ENCODE measurements around the gene AKAIN1. TPM values are rescaled to one million over a fixed set of nuclear protein-coding genes. Genes with fewer than 3 reads are reported as not detected.

The AKAIN1 gene
- total and polyA plus RNA-seq, 2 experiments from 2014 or later: not detected

DNA sequence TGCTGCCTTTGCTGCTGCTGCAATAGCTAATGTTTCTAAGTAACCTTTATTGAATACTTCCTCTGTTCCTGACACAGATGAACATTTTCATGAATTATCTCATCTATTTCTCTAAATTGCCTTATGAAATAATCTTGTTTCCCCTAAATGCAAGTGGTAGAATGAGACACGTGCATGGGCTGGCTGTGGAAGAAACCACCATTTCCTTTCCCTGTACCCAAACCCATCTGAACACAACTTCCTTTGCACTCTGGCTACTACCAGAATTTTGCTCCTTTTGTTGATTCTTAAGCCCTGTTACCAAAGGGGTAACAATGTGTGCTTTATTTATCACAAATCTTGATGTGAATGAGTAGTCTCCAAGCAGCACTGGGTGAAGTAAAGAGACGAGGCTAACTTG, 29.2 kb downstream of the AKAIN1 start:
- Histone ChIP-seq H3K4me1 (ENCODE audit: insufficient read depth) (no peaks in the 10 kb centered on the region), H3K79me2 (ENCODE audit: insufficient read depth) (no peaks in the 10 kb centered on the region), H3K9me3 (ENCODE audit: low read depth) (no peaks in the 10 kb centered on the region), H2AFZ (no peak overlapping the region), H3K4me2 (ENCODE audit: unreplicated experiment) (no peak overlapping the region), H3K9ac (no peak overlapping the region), H3F3A (ENCODE audit: insufficient read depth) (no peaks in the 10 kb centered on the region), H3K4me3 (no peak overlapping the region), H3K27me3 (replicated peaks; ENCODE audit: insufficient read depth) (no peaks in the 10 kb centered on the region), H3K36me3 (ENCODE audit: low read depth) (no peaks in the 10 kb centered on the region), H3K9me2 (ENCODE audit: insufficient read depth) (no peaks in the 10 kb centered on the region), H4K20me1 (ENCODE audit: insufficient read depth) (no peaks in the 10 kb centered on the region), H3K27ac (no peak overlapping the region)
- in situ Hi-C loops (cut with MboI): no loop called here
- 1 to 3% methylated on average over 2 of the region's 2 CpGs for WGBS, 2 experiments (ENCODE audit: low coverage in 1 of 2, low lambda C conversion rate in 2 of 2, missing lambda C conversion rate in 2 of 2)
- no peak for TF ChIP-seq EZH2phosphoT487 (IDR thresholded peaks at IDR 0.05; ENCODE audit: insufficient read depth, low read depth)
- TF ChIP-seq EZH2 (IDR thresholded peaks at IDR 0.05; ENCODE audit: insufficient read depth, poor library complexity, severe bottlenecking): no peak
- no peak for DNase-seq

DNA sequence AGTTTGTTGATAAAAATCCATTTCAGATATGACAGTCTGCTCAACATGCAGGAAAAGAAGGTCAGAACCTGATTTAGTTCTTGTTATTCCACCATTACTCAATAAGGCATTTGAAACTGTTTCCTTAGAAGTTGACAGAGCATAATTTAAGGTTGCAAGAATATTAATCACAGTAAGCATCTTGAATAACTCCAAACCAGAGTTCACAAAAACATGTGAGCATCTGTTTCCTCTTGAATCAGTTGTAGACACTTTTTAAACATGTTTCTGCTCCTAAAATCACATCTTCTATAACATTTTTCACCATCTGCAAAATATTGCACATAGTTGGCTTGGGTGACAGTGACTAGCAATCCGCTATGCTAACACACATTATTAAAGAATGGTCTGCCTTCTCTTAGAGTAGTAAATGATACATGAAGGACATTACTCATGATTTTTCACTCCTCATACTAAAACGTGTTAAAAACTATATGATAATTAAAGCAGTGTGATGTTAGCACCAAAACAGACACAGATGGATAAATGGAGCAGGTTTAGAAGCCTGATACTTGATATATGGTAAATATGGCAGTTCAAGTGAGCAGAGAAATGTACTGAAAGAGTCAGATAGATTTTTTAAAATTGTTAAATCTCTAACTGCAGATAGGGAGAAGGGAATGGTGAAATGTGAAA, 30.3 kb downstream of the AKAIN1 start:
- no peaks in the 10 kb centered on the region for H4K20me1 ChIP-seq (ENCODE audit: insufficient read depth)
- no peaks in the 10 kb centered on the region for H3K4me1 ChIP-seq (ENCODE audit: insufficient read depth)
- no peaks in the 10 kb centered on the region for H3F3A ChIP-seq (ENCODE audit: insufficient read depth)
- in situ Hi-C loops (cut with MboI): no loop called here
- H3K27ac ChIP-seq: no peak overlapping the region
- no peak overlapping the region for H3K4me3 ChIP-seq
- H3K4me2 ChIP-seq (ENCODE audit: unreplicated experiment): no peak overlapping the region
- H3K79me2 ChIP-seq (ENCODE audit: insufficient read depth): no peaks in the 10 kb centered on the region
- H3K9me3 ChIP-seq (ENCODE audit: low read depth): no peaks in the 10 kb centered on the region
- TF ChIP-seq EZH2 (IDR thresholded peaks at IDR 0.05; ENCODE audit: insufficient read depth, poor library complexity, severe bottlenecking): no peak
- no peak for TF ChIP-seq EZH2phosphoT487 (IDR thresholded peaks at IDR 0.05; ENCODE audit: insufficient read depth, low read depth)
- 9 to 11% methylated on average over 2 of the region's 2 CpGs for WGBS, 2 experiments (ENCODE audit: low coverage in 1 of 2, low lambda C conversion rate in 2 of 2, missing lambda C conversion rate in 2 of 2)
- H3K27me3 ChIP-seq (replicated peaks; ENCODE audit: insufficient read depth): no peaks in the 10 kb centered on the region
- no peak for DNase-seq
- no peaks in the 10 kb centered on the region for H3K36me3 ChIP-seq (ENCODE audit: low read depth)
- H3K9me2 ChIP-seq (ENCODE audit: insufficient read depth): no peaks in the 10 kb centered on the region
- H2AFZ ChIP-seq: no peak overlapping the region
- H3K9ac ChIP-seq: no peak overlapping the region

DNA sequence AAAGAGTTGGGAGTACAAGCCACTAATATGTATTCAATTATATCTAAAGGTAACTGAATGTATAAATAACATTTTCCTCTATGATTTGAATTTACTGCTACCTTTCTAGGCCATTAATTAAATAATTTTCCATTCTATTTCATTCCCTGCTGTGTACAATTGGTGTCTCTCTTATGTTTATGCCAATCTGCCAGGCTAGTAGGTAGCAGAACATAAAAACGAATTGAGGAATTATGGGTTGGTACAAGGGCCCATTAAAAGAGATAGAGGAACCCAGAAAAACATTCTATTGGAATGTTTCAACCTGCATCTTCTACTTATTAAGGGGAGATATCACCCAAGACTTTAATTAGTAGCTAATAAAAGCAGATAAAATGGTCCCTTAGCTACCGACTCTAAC, 32.2 kb downstream of the AKAIN1 start:
- TF ChIP-seq EZH2 (IDR thresholded peaks at IDR 0.05; ENCODE audit: insufficient read depth, poor library complexity, severe bottlenecking) (no peak), EZH2phosphoT487 (IDR thresholded peaks at IDR 0.05; ENCODE audit: insufficient read depth, low read depth) (no peak)
- no peak overlapping the region for H3K4me3 ChIP-seq
- no peak overlapping the region for H3K9ac ChIP-seq
- no peaks in the 10 kb centered on the region for H3K9me2 ChIP-seq (ENCODE audit: insufficient read depth)
- no peaks in the 10 kb centered on the region for H3K27me3 ChIP-seq (replicated peaks; ENCODE audit: insufficient read depth)
- H3F3A ChIP-seq (ENCODE audit: insufficient read depth): no peaks in the 10 kb centered on the region
- no peaks in the 10 kb centered on the region for H3K36me3 ChIP-seq (ENCODE audit: low read depth)
- no peak overlapping the region for H3K4me2 ChIP-seq (ENCODE audit: unreplicated experiment)
- H4K20me1 ChIP-seq (ENCODE audit: insufficient read depth): no peaks in the 10 kb centered on the region
- no peak overlapping the region for H2AFZ ChIP-seq
- in situ Hi-C loops (cut with MboI): no loop called here
- no peaks in the 10 kb centered on the region for H3K4me1 ChIP-seq (ENCODE audit: insufficient read depth)
- DNase-seq: no peak
- no peaks in the 10 kb centered on the region for H3K79me2 ChIP-seq (ENCODE audit: insufficient read depth)
- WGBS, 2 experiments (ENCODE audit: low coverage in 1 of 2, low lambda C conversion rate in 2 of 2, missing lambda C conversion rate in 2 of 2): 23 to 24% methylated on average over 2 of the region's 2 CpGs
- no peaks in the 10 kb centered on the region for H3K9me3 ChIP-seq (ENCODE audit: low read depth)
- H3K27ac ChIP-seq: no peak overlapping the region

DNA sequence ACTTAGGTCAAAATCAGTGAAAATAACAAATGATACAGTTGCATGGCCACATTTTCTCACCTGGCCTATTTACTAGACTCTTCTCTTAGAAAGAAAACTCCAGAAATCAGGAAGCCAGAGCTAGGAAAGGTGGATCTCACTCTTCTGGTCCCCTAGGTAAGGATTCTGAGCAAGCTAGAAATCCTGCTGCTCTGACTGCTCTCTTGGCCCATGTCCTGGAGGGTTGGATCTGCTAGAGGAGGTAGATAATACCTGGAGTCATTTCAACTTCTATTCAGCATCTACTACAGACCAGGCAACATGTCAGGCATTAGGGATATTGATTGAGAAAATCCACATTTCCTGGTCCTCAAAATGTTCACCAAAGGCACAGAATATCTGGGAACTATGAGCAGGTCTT, 34.9 kb downstream of the AKAIN1 start:
- in situ Hi-C loops (cut with MboI): no loop called here
- Histone ChIP-seq H3K36me3 (ENCODE audit: low read depth) (no peaks in the 10 kb centered on the region), H3K79me2 (ENCODE audit: insufficient read depth) (no peaks in the 10 kb centered on the region), H3K9me2 (ENCODE audit: insufficient read depth) (no peaks in the 10 kb centered on the region), H2AFZ (no peak overlapping the region), H3K4me1 (ENCODE audit: insufficient read depth) (no peaks in the 10 kb centered on the region), H3K4me2 (ENCODE audit: unreplicated experiment) (no peak overlapping the region), H3K9ac (no peak overlapping the region), H3F3A (ENCODE audit: insufficient read depth) (no peaks in the 10 kb centered on the region), H3K27ac (no peak overlapping the region), H3K4me3 (no peak overlapping the region), H3K27me3 (replicated peaks; ENCODE audit: insufficient read depth) (no peaks in the 10 kb centered on the region), H4K20me1 (ENCODE audit: insufficient read depth) (no peaks in the 10 kb centered on the region), H3K9me3 (ENCODE audit: low read depth) (no peaks in the 10 kb centered on the region)
- TF ChIP-seq EZH2phosphoT487 (IDR thresholded peaks at IDR 0.05; ENCODE audit: insufficient read depth, low read depth): no peak
- no peak for TF ChIP-seq EZH2 (IDR thresholded peaks at IDR 0.05; ENCODE audit: insufficient read depth, poor library complexity, severe bottlenecking)
- DNase-seq: no peak

DNA sequence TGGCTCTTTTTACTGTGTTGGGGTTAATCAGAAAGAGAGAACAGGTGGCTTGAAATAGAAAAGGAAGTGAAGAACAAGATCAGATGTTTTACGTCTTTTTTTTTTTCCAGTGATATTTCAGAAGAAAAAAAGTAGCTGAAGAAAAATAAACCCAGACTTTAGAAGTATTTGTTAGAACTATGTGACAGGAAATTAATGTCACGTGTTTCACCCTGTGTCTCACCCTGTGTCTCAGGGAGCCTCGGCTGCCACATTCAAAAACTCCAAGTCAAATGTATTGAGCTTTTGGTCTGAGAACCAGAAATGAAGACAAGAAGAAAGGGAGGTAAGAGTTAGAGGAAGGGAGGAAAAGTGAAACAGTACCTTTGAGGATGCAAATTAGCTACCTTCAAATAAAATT, 38.0 kb downstream of the AKAIN1 start:
- in situ Hi-C loops (cut with MboI): no loop called here
- H3K4me1 ChIP-seq (ENCODE audit: insufficient read depth): no peaks in the 10 kb centered on the region
- 1% methylated on average over 3 of the region's 3 CpGs for WGBS, 2 experiments (ENCODE audit: low coverage in 1 of 2, low lambda C conversion rate in 2 of 2, missing lambda C conversion rate in 2 of 2)
- H3K36me3 ChIP-seq (ENCODE audit: low read depth): no peaks in the 10 kb centered on the region
- no peak overlapping the region for H2AFZ ChIP-seq
- H3K4me3 ChIP-seq: no peak overlapping the region
- no peak overlapping the region for H3K4me2 ChIP-seq (ENCODE audit: unreplicated experiment)
- H3K27ac ChIP-seq: no peak overlapping the region
- no peak overlapping the region for H3K9ac ChIP-seq
- no peaks in the 10 kb centered on the region for H3K79me2 ChIP-seq (ENCODE audit: insufficient read depth)
- no peaks in the 10 kb centered on the region for H3F3A ChIP-seq (ENCODE audit: insufficient read depth)
- no peaks in the 10 kb centered on the region for H3K27me3 ChIP-seq (replicated peaks; ENCODE audit: insufficient read depth)
- TF ChIP-seq EZH2phosphoT487 (IDR thresholded peaks at IDR 0.05; ENCODE audit: insufficient read depth, low read depth) (no peak), EZH2 (IDR thresholded peaks at IDR 0.05; ENCODE audit: insufficient read depth, poor library complexity, severe bottlenecking) (no peak)
- H4K20me1 ChIP-seq (ENCODE audit: insufficient read depth): no peaks in the 10 kb centered on the region
- no peaks in the 10 kb centered on the region for H3K9me3 ChIP-seq (ENCODE audit: low read depth)
- DNase-seq: no peak
- no peaks in the 10 kb centered on the region for H3K9me2 ChIP-seq (ENCODE audit: insufficient read depth)
